GM19239 (cell line): Measurements from ENCODE around the gene AP3B1.

ENCODE experiments used
- DNase-seq: peaks from one replicate; pipeline ENCODE4 v3.0.0; 2011; ENCODE audit warnings: low spot score; ENCODE audit not compliant: insufficient read length
- FAIRE-seq: peaks from 2 replicates; lab custom pipeline; 2011; peaks lifted over from hg19 to GRCh38; lab: Jason Lieb, UNC

AP3B1 gene

DNA sequence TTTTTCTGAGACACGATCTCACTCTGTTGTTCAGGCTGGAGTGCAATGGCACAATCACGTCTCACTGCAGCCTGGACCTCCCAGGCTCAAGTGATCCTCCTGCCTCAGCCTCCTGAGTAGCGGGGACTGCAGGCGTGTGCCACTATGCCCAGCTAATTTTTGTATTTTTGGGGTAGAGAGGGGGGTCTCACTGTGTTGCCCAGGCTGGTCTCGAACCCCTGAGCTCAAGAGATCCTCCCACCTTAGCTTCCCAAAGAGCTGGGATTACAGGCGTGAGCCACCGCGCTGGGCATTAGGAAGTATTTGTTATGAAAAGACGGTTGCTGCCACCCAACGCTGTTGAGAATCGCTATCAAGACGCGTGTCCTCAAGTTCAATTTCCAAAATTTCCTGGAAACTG lies 337.4 kb downstream of the AP3B1 start:
- DNase-seq (no peak), FAIRE-seq (no peak)

DNA sequence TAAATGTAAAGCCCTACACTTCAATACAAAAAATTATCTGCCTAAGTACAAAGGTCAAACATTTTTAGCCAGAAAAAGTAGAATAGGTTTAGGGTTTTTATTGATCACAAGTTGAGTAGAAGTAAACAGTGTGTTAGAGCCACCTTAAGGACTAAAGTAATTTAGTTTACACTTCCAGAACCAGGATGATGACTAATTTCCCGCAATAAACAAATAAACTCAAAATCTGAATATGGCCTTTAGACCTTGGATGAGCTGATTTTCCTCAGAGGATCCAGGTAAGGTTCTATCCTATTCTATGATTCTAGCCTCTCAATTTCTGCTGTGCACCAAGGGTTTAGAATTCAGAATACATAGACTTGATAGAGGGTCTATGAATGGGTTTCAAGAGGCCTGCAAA lies 338.9 kb downstream of the AP3B1 start:
- FAIRE-seq (no peak), DNase-seq (no peak)

DNA sequence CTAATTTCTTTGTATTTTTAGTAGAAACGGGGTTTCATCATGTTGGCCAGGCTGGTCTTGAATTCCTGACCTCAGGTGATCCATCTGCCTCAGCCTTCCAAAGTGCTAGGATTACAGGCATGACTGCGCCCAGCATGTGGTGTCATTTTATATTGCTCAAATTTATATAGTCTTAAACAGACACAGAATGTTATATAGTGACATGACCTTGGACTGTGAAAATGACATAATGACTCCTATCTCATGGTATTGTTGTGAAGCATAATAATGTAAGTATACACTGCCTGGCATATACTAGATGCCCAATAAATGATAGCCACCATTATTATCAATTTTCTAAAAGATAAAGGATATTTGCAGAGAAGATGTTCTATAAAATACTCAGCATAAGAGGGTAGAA lies 341.1 kb downstream of the AP3B1 start:
- no peak for FAIRE-seq
- DNase-seq = no peak

DNA sequence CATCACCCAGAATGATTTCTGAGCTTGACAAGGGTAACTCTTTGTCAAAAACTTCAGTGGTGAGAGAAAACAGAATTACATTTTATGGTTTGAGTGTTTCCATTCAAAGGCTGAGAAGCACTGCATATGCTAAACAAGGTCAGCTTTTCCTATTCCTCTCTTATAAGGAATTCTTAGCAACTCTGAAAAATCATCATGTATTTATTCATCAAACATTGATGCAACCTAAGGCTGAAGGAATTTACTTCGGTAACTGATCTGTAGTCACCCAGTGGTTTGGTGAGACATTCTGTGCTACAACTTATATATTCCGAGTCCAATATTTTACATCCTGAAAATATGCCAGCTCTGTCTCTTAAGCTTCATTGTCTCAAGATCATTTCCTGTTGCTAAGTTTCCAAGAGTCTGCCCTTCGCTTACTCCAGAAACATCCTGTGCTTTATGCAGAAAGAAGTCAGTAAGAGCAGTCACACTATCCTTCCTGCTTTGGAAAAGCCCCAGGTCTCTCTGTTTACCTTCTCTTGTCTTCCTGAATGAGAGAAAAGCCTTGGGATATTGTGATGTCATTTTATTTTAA lies 341.8 kb downstream of the AP3B1 start:
- no peak for FAIRE-seq

More for the DNA sequence above, 341.8 kb downstream of the AP3B1 start:
- DNase-seq = no peak
